Hematopoietic multipotent progenitor cell treated with erythropoietin and hydrocortisone succinate and interleukin-3 and kit ligand, for 17 days (in vitro differentiated cells): ENCODE results near the gene WFDC1.

ENCODE experiments used
- DNase-seq: peaks from one replicate; pipeline ENCODE4 v3.0.0-alpha.2; 2015; ENCODE audit warnings: low spot score

WFDC1 gene

DNA sequence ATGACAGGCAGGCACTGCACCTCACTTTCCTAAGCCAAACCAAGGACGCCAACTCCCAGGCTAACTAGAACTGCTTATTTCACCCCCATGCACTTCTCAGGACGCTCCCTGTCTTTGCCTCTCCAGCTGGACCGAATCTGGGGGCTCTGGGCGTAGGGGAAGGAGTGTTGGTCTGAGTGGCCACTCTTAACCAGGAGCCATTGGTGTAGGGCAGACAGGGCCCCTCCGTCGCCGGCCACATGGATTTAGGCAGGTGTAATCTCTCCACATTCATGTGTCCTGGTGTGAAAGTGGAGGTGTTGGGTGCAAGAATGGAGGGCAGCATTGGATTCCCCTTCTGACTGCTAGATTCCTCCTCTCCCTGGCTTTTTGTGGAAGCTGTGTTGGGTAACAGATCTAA lies 83.4 kb downstream of the WFDC1 start:
- no peak for DNase-seq

DNA sequence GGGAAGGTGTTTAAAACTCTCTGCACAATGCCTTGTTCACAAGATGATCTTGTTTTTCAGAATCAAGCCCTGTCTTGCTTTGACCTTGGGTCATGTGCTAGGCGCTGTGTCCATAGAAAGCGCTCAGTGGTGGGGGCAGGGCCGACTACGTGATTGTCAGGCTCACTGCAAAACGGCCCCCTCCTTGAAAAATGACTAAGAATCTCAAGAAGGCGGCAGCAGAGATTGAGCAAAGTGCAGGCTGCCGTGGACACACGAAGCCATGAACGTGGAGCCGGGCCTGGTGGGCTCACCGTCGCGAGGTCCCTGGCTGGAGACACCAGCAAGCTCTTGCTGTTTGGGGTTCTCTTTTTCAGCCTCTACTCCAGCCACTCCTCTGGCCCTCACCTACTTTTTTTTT lies 83.9 kb downstream of the WFDC1 start:
- DNase-seq: no peak

DNA sequence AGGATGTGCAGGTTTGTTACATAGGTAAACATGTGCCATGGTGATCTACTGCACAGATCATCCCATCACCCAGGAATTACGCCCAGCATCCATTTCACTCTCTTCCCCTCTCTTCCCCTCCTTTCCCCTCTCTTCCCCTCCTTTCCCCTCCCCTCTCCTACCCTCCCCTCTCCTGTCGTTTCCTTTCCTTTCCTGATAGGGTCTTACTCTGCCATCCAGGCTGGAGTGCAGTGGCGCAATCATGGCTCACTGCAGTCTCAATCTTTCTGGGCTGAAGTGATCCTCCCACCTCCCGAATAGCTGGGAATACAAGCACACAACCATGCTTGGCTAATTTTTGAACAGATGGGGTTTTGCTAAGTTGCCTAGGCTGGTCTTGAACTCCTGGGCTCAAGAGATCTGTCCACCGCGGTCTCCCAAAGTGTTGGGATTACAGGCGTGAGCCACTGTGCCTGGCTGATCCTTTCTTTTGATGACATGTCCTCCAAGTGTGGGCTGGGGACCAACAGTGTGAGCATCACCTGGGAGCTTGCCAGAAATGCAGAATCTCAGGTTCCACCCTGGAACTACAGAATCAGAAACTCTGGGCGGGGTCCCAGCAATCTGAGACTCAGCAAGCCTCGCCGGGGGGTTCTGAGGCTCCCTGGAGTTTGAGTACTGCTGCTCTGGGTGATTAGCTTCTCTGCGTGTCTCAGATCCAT lies 84.5 kb downstream of the WFDC1 start:
- no peak for DNase-seq
